A673 (cell line): Measurements from ENCODE around the gene PHF19. TPM values are rescaled to one million over a fixed set of nuclear protein-coding genes. Genes with fewer than 3 reads are reported as not detected.

Experiments used
- BruUV-seq: library from RNA; stranded (reverse); fragments of 400-500 nt; replicated peaks from 2 replicates; lab custom pipeline; 2021; lab: Mats Ljungman, UMichigan
- CTCF ChIA-PET: fragments of 300-600 bp; sonication (Branson Sonifier 250); formaldehyde crosslinking; loops from one replicate; lab custom pipeline; 2022; ENCODE audit warnings: antibody characterized with exemption; lab: Charles Lee
- POLR2A ChIA-PET: fragments of 300-600 bp; sonication (Branson Sonifier 250); formaldehyde crosslinking; loops from one replicate; lab custom pipeline; 2022; ENCODE audit warnings: antibody characterized with exemption; ENCODE audit not compliant: low non-redundant PET; lab: Charles Lee
- DNase-seq: peaks from one replicate; pipeline ENCODE4 v3.0.0-alpha.2; 2015; ENCODE audit warnings: low spot score
- H3K27ac ChIP-seq: fragments of 200-600 bp; sonication (generic); 2 replicates; pipeline ENCODE4 v1.5.1; 2016; ENCODE audit warnings: mixed run types, low read depth, mild to moderate bottlenecking, mixed read lengths, antibody characterized with exemption, low read length; ENCODE audit not compliant: poor library complexity, severe bottlenecking
- H3K27me3 ChIP-seq: fragments of 200-600 bp; sonication (generic); replicated peaks from 2 replicates; pipeline ENCODE4 v1.6.1; 2017; ENCODE audit warnings: mixed run types, low read depth, mild to moderate bottlenecking, mixed read lengths, antibody characterized with exemption, low read length; ENCODE audit not compliant: insufficient read depth, poor library complexity
- H3K36me3 ChIP-seq: fragments of 200-600 bp; sonication (generic); 2 replicates; pipeline ENCODE4 v1.6.1; 2016; ENCODE audit warnings: mixed run types, mild to moderate bottlenecking, mixed read lengths, antibody characterized with exemption, low read length; ENCODE audit not compliant: insufficient read depth, poor library complexity, severe bottlenecking
- H3K4me1 ChIP-seq: fragments of 200-600 bp; sonication (generic); 2 replicates; pipeline ENCODE4 v1.6.1; 2017; ENCODE audit warnings: mixed run types, mild to moderate bottlenecking, mixed read lengths, antibody characterized with exemption, low read length; ENCODE audit not compliant: insufficient read depth, poor library complexity, severe bottlenecking
- H3K4me3 ChIP-seq: fragments of 200-600 bp; sonication (generic); 2 replicates; pipeline ENCODE4 v1.5.1; 2016; ENCODE audit warnings: low read depth, mixed run types, mild to moderate bottlenecking, mixed read lengths, low read length; ENCODE audit not compliant: poor library complexity, severe bottlenecking
- H3K9me3 ChIP-seq: fragments of 200-600 bp; sonication (generic); 2 replicates; pipeline ENCODE4 v1.6.1; 2016; ENCODE audit warnings: mixed run types, low read depth, mild to moderate bottlenecking, mixed read lengths, antibody characterized with exemption, low read length; ENCODE audit not compliant: poor library complexity, severe bottlenecking
- CTCF ChIP-seq: fragments of 300-800, 200-600 bp; sonication (generic); conservative IDR thresholded peaks from 2 replicates; pipeline ENCODE4 v1.5.1; 2017; ENCODE audit warnings: low read depth, mild to moderate bottlenecking, antibody characterized with exemption, low read length, moderate library complexity, mixed read lengths
- EZH2 ChIP-seq: fragments of 200-600 bp; sonication (generic); IDR thresholded peaks from 2 replicates; pipeline ENCODE4 v1.6.1; 2017; ENCODE audit warnings: borderline replicate concordance, low read depth, mild to moderate bottlenecking, mixed read lengths, antibody characterized with exemption, low read length; ENCODE audit not compliant: poor library complexity, severe bottlenecking
- intact Hi-C: fragments of 100-400 bp; cut with micrococcal nuclease; formaldehyde crosslinking; loops from one replicate; pipeline ENCODE4 v1.10.0; 2022; ENCODE audit not compliant: unreplicated experiment
- total RNA-seq: library from RNA; stranded (reverse); gene quantifications from 2 replicates; pipeline ENCODE4 v1.2.3, GENCODE V29; 2021

PHF19 gene
- total RNA-seq, 1 experiment from 2014 or later, result 75.7 TPM

- Histone ChIP-seq H3K9me3 (no peaks in the 10 kb centered on the region), H3K27me3 (no peaks in the 10 kb centered on the region), H3K36me3 (peaks cover 44% of the 10 kb centered on the region), H3K4me1 (no peaks in the 10 kb centered on the region), H3K4me3 (no peak overlapping the region), H3K27ac (no peak overlapping the region)
- intact Hi-C loops, result no loop called here
- no peak for TF ChIP-seq CTCF
- TF ChIP-seq EZH2, result no peak
- ChIA-PET CTCF (no interaction called here), POLR2A (no interaction called here)
- no TSS peak for BruUV-seq
- no peak for DNase-seq
These were observed 58.4 kb downstream of the PHF19 start for GRCh38 chr9:120818595-120818994.

DNA sequence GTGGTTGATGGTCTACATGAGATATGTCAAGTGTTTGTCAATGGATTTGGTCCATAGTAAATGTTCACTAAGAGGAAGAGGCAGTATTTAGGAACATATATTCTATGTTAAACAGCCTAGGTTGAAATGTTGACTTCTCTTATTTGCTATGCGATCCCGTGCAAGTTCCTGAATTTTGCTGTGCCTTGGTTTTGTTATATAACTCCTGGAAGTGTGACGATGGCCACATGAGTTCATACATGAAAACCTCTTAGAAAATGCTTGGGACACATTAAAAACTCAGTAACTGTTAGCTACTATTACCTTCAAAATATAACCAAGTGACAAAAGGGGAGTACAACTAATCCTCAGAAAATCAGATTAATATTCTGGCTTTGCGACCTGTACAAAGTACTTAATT lies 61.9 kb downstream of the PHF19 start:
- POLR2A ChIA-PET, result interaction anchor here (0.6 kb wide), 1 partner anchor 128 kb away, joined by 3 read pairs; no protein-coding TSS in a partner anchor
- no TSS peak for BruUV-seq

DNA sequence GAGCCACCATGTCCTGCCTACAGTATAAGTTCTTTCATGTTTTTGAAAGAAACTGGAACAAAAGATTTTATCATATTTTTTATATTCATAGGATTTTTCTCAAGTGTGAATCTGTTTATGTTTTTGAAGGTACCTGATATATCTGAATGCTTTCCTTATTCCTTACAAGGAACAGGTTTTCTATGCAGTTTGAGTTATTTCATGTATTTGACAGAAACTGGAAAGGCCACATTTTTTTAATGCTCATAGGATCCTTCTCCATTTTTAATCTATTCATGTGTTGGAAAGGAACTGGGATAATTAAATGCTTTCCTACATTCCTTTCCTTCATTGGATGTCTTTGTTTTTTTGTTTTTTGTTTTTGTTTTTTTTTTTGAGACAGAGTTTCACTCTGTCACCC lies 68.1 kb downstream of the PHF19 start:
- Histone ChIP-seq H3K4me1 (no peaks in the 10 kb centered on the region), H3K27ac (no peak overlapping the region), H3K36me3 (no peaks in the 10 kb centered on the region), H3K9me3 (peaks cover 17% of the 10 kb centered on the region), H3K27me3 (no peaks in the 10 kb centered on the region), H3K4me3 (no peak overlapping the region)
- DNase-seq, result no peak
- TF ChIP-seq EZH2 (no peak), CTCF (no peak)
- BruUV-seq, result no TSS peak
- intact Hi-C loops, result no loop called here
- ChIA-PET CTCF (no interaction called here), POLR2A (no interaction called here)

More for the DNA sequence above, 61.9 kb downstream of the PHF19 start:
- H3K4me1 ChIP-seq, result no peaks in the 10 kb centered on the region
- no peak for DNase-seq
- H3K9me3 ChIP-seq, result no peaks in the 10 kb centered on the region
- no peak overlapping the region for H3K4me3 ChIP-seq
- H3K27me3 ChIP-seq, result no peaks in the 10 kb centered on the region
- H3K36me3 ChIP-seq, result peaks cover 27% of the 10 kb centered on the region
- intact Hi-C loops, result no loop called here
- no peak overlapping the region for H3K27ac ChIP-seq
- no peak for TF ChIP-seq CTCF
- CTCF ChIA-PET, result no interaction called here
